ENCODE data around the gene CNTNAP2.
"Not testable (repeated sequence)": the region's sequence is repeated elsewhere in the genome, so short reads cannot be mapped to it uniquely, and the experiment has no call there.

CNTNAP2 gene

DNA sequence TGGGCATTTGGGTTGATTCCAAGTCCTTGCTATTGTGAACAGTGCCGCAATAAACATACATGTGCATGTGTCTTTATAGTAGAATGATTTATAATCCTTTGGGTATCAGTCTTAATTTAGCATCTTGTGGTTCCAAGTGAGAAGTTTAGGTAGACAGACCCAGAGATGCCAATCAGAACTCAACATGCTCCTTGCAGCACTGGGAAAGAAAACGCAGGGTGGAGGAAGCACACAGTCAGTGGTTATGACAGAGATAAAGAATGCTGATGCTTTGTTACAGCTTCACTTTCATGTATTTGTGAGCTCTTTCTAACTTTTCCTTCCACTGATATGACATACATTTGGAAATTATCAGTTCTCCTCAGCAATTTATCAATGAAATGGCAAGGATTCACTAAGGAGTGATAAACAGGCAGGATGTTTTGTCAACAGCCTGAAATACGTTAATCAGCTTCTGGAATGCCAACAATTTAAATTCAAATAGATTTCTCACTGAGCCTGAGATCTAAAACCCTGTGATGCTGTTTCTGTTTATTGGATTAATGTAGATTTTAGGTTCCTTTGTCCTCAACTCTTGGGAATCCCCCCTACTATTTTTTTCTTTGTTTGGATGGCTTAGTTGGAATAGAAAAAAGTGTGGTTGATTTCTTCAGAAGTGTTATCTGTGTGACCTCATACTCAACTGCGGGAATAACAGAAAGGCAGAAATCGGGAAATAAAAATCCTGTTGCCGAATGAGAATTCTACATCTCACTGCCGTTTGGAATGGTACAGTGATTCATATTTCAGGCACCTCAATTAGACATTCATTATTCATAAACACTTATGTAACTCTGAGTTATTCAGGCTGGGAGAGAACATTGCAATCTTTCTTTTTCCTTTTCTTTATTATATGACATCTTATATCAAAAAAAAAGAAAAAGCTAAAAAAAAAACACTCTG is 675.0 kb downstream of the CNTNAP2 start:
- DNase-seq = no peak

- DNase-seq = no peak
Observed at GRCh38 chr7:146804620-146805019, 688.0 kb downstream of the CNTNAP2 start.

DNA sequence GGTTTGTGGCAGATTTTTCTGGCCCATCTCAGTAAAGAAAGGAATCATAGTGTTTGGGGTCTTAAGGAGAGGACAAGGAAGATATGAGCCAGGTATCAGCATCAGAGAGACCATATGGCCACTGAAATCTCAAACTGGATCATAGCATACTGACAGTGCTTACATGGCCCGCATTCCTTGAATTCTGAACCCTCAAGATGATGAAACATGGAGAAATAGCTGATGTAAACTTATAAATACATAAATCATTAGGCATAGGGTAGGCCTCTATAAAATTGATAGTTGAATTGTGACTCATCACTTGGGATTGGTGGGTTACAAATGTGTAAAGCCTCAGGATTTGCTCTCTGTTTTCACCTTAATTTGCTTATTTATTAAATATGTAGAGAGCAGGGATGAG is 688.5 kb downstream of the CNTNAP2 start:
- no peak for DNase-seq

DNA sequence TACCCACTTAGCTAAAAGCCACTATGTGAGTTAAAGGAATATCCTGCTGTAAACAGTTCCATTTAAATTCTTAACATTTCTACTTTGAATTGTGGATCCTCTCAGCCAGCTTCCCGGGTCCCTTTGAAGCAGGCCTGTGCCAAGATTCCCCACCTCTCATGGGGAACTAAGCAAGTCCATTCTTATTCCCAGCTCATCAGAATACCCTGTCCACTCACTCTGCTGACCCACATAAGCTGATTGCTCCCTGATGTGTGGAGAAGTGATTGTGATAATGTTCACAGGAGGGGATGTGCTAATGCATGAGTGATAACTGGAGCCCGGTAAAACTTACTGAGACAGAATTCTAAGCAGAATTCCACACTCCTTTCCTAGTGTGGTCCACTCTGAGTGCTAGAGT is 709.7 kb downstream of the CNTNAP2 start:
- no peak for DNase-seq

DNA sequence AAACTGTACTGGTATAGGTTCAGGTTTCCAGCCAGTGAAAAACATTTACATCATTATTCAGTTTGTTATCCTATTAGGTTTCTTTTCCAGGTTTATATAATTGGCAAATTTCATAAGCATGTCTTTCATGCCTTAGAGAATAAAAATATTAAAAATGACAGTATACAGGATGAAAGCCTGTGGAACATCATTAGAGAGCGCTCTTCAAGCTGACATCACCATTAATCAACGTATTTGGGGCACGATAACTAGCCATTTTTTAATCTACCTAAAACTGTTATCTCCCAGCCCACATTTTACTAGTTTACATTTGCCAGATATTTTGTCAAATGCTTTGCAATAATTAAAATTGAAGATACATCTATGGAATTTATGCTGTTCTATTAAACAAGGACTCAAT is 714.1 kb downstream of the CNTNAP2 start:
- no peak for DNase-seq

GRCh38 chr7:146831875-146832274 is 715.3 kb downstream of the CNTNAP2 start:
- DNase-seq = no peak

DNA sequence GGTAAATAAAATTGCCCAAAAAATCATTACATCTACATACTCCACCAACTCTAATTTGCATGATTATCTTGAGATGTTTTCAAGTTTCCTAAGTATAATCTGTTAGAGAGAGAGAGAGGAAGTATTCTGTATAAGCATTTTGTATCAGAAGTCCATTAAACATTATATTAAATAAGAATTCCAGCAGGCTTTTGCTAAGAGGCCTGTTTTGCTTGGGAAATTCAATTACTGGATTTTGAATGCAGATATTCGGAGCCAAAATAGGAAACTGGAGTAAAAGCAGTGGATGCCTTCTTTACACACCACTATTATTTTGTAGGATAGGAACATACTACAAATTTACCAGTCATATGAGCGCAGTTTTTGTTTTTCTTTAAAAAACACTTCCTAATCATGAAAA is 727.8 kb downstream of the CNTNAP2 start:
- no peak for DNase-seq

- no peak for DNase-seq
Observed at GRCh38 chr7:146858690-146859089, 742.1 kb downstream of the CNTNAP2 start.

- no peak for DNase-seq
Observed at GRCh38 chr7:146861701-146862100, 745.1 kb downstream of the CNTNAP2 start.

DNA sequence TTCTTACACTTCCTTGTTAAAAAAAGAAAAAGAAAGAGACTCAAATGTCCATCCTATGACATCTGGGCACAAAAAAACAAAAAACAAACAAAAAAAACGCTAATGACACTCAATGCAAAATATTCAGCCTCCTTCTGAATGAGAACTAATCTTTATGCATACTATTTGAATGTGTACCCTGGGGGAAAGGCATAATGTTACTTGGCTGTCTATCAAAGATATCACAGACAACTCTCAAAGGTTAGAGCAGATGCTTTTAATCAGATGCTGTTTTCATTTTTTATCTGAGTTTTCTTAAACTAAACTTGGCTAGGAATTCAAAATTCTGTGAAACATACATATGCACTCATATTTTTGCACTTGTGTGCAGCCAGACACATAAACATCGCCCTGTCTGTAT is 745.8 kb downstream of the CNTNAP2 start:
- DNase-seq = no peak

DNA sequence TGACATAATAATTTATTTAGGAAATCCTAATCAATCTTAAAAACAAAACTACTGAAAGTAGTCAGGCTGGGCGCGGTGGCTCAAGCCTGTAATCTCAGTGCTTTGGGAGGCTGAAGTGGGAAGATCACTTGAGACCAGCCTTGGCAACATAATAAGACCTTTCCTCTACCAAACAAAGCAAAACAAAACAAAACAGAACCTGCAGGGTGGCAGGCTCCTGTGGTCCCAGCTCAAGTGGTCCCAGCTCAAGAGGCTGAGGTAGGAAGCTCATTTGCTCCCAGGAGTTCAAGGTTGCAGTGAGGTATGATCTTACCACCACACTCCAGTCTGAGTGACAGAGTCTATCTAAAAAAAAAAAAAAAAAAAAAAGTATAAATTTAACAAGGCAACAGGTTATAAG is 748.0 kb downstream of the CNTNAP2 start:
- DNase-seq = no peak

DNA sequence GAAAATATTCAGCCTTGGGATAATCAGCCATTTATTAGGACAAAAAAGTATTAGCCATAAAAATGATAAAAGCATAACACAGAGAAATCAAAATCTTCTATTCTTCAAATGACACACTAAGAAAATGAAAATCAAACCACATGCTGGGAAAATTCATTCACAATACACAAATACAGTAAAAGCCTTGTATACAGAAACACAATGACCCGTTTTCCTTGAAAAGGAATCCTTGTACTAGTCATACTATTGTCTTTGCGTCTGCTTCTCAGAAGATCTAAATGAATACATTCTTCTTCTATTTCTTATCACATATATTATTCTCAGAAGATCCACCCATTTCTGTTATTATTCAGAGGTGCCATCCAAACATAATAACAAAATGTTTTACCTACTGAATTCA is 749.1 kb downstream of the CNTNAP2 start:
- no peak for DNase-seq

GRCh38 chr7:146874722-146875121 is 758.1 kb downstream of the CNTNAP2 start:
- no peak for DNase-seq

GRCh38 chr7:146875237-146875785 is 758.7 kb downstream of the CNTNAP2 start:
- DNase-seq = no peak

GRCh38 chr7:146875981-146876380 is 759.4 kb downstream of the CNTNAP2 start:
- no peak for DNase-seq

DNA sequence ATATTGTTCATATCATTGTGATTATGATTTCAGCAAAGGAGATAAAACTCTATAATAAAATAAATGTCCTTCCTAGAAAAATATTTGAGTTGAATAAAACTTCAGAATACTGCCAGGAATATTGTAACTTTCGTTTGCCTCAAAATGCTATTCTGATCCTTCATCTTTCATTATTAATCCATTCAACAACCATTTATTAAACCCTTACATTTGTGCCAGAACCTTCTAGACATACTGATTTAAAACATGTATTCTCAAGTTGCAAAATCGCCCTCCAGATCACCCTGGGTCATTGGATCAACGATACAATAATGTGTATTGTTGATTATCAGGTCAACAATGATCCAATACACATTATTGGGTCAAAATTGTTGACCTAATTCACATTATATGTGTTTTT is 759.8 kb downstream of the CNTNAP2 start:
- no peak for DNase-seq

- DNase-seq = no peak
Observed at GRCh38 chr7:146878901-146879300, 762.3 kb downstream of the CNTNAP2 start.

DNA sequence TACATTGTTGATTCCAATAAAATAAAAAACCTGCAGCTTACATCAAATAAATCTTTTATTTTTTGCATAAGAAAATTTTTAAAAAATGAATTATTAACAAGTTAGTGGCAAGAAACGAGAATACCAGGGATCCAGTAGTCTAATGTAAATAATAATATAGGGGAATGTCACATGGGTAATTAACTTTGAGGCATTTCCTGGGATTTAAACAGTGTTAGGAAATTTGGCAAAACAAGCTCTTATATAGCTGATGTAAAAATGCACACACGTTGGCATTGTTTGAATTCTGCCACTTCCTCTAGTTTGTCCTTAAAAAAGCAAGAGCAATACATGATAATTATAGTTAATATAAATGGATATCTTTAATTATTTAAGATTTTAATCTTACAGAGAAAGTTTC is 768.6 kb downstream of the CNTNAP2 start:
- DNase-seq = no peak

- no peak for DNase-seq
Observed at GRCh38 chr7:146889806-146890555, 773.4 kb downstream of the CNTNAP2 start.

GRCh38 chr7:146892151-146892550 is 775.5 kb downstream of the CNTNAP2 start:
- no peak for DNase-seq

DNA sequence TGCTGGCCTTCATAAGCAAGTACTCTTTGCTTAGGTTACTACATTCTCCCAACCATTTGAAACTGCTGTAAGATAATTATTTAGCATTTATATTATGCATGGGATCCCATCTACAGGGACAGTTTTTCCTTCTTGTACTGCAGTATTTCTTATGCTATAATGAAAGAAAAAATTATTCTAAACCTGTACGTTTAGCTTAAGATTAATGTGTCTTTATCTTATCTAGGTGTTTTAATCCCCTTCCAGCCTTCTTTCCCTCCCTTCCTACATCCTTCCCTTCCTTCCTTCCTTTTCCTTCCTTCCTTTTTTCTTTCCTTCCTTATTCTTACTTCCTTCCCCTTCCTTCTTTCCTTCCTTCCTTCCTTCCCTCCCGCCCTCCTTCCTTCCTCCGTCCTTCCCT is 778.3 kb downstream of the CNTNAP2 start:
- no peak for DNase-seq

DNA sequence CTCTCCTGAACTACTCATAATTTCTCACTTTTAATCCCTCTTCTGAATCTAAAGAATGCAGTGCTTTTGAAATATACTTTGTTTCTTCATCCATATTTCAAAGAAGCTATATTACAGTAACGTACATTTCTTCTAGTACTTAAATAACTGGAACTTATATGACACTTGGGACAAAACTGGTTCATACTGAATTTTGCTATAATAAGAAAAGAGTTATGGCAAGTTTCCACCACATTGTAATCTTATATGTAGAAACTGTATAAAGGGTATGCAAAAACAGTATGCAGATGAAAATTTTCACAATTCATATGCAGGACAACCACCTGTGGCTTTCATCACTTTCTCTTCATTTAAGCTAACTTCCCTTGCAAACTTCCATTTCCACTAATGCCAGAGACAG is 785.7 kb downstream of the CNTNAP2 start:
- no peak for DNase-seq

DNA sequence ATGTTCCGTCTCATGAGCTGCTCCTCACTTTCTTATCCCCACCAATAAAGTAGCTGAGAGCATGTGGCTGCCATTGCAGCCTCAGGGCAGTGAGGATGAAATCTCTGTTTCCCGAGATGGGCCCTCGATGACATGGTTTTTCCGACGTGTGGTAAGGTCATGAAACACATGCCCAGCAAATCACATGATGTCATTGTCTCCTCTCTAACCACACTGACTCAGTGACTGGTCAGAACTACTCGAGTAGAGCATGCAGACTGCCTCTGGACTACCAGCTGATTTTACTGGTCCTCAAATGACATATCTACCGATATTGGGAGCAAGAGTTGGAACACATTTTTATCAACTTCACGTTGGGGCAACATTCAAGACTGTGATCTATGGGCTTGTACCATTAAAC is 786.1 kb downstream of the CNTNAP2 start:
- no peak for DNase-seq

DNA sequence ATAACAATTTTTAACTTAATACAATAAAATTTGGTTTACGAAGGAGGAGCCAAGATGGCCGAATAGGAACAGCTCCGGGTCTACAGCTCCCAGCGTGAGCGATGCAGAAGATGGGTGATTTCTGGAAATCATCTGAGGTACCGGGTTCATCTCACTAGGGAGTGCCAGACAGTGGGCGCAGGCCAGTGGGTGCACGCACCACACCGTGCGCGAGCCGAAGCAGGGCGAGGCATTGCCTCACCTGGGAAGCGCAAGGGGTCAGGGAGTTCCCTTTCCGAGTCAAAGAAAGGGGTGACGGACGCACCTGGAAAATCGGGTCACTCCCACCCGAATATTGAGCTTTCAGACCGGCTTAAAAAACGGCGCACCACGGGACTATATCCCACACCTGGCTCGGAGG is 789.1 kb downstream of the CNTNAP2 start:
- DNase-seq = not testable (repeated sequence)

Measured in inflammatory macrophage treated with lipopolysaccharide for 4 hours (primary cell).